ENCODE measurements around the gene TBC1D9B. TPM values are rescaled to one million over a fixed set of nuclear protein-coding genes. Genes with fewer than 3 reads are reported as not detected.

Gene TBC1D9B
- total RNA-seq, 4 donors from 2014 or later: 58.8 to 439 (median 212) TPM

- Histone ChIP-seq H3K36me3 (no peaks in the 10 kb centered on the region), H3K4me3 (no peak overlapping the region), H3K9me3 (no peaks in the 10 kb centered on the region), H3K27me3 (no peaks in the 10 kb centered on the region), H3K27ac (no peak overlapping the region), H3K4me1 (no peaks in the 10 kb centered on the region)
- 89 to 96% methylated on average over 11 to 13 of the region's 13 CpGs for WGBS, 2 donors (ENCODE audit: low coverage in 1 of 2)
- TF ChIP-seq EP300 (IDR thresholded peaks at IDR 0.05): no peak
- TF ChIP-seq POLR2A (IDR thresholded peaks at IDR 0.05): no peak
- TF ChIP-seq CTCF (IDR thresholded peaks at IDR 0.05): no peak
- no peak for TF ChIP-seq POLR2AphosphoS5 (IDR thresholded peaks at IDR 0.05)
- no peak for ATAC-seq
These were observed 29.4 kb upstream of the TBC1D9B start for GRCh38 chr5:179936976-179937681.

GRCh38 chr5:179930788-179931473, 23.2 kb upstream of the TBC1D9B start:
- no peaks in the 10 kb centered on the region for H3K9me3 ChIP-seq
- TF ChIP-seq CTCF (IDR thresholded peaks at IDR 0.05) (no peak), POLR2AphosphoS5 (IDR thresholded peaks at IDR 0.05) (no peak), EP300 (IDR thresholded peaks at IDR 0.05) (no peak), POLR2A (IDR thresholded peaks at IDR 0.05) (no peak)
- H3K4me3 ChIP-seq: no peak overlapping the region
- H3K36me3 ChIP-seq: no peaks in the 10 kb centered on the region
- ATAC-seq: no peak
- WGBS, 2 donors (ENCODE audit: low coverage in 1 of 2): 89 to 92% methylated on average over 5 to 8 of the region's 8 CpGs
- no peaks in the 10 kb centered on the region for H3K4me1 ChIP-seq
- H3K27me3 ChIP-seq: no peaks in the 10 kb centered on the region
- no peak overlapping the region for H3K27ac ChIP-seq

DNA sequence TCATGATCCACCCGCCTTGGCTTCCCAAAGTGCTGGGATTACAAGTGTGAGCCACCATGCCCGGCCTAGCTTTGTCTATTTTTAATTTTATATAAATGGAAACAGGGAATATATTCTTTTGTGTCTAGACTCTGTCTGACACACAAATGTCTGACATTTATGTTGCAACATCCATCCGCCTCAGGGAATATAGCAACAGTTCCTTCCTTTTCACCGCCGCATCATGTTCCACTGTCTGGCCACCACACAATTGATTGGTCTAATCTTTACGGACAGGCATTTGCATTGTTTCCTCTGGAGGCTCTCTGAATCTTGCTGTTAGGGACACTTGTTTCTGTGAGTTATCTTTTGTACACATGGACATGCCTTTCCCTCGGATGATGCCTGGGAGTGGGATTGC, 20.1 kb upstream of the TBC1D9B start:
- Histone ChIP-seq H3K36me3 (no peaks in the 10 kb centered on the region), H3K4me3 (no peak overlapping the region), H3K9me3 (no peaks in the 10 kb centered on the region), H3K4me1 (no peaks in the 10 kb centered on the region), H3K27ac (no peak overlapping the region), H3K27me3 (no peaks in the 10 kb centered on the region)
- ATAC-seq: no peak
- no peak for TF ChIP-seq CTCF (IDR thresholded peaks at IDR 0.05)
- TF ChIP-seq EP300 (IDR thresholded peaks at IDR 0.05): no peak
- TF ChIP-seq POLR2AphosphoS5 (IDR thresholded peaks at IDR 0.05): no peak
- no peak for TF ChIP-seq POLR2A (IDR thresholded peaks at IDR 0.05)
- whole genome bisulfite sequencing, 2 donors (ENCODE audit: low coverage in 1 of 2): 89 to 95% methylated on average over 5 to 7 of the region's 7 CpGs

- H3K27ac ChIP-seq: no peak overlapping the region
- no peak for ATAC-seq
- TF ChIP-seq CTCF (IDR thresholded peaks at IDR 0.05) (no peak), POLR2AphosphoS5 (IDR thresholded peaks at IDR 0.05) (no peak), POLR2A (IDR thresholded peaks at IDR 0.05) (no peak), EP300 (IDR thresholded peaks at IDR 0.05) (no peak)
- H3K36me3 ChIP-seq: no peaks in the 10 kb centered on the region
- WGBS, 2 donors (ENCODE audit: low coverage in 1 of 2): 83% methylated on average over 2 to 6 of the region's 8 CpGs
- no peaks in the 10 kb centered on the region for H3K4me1 ChIP-seq
- no peaks in the 10 kb centered on the region for H3K9me3 ChIP-seq
- H3K4me3 ChIP-seq: no peak overlapping the region
- no peaks in the 10 kb centered on the region for H3K27me3 ChIP-seq
These were observed 19.0 kb upstream of the TBC1D9B start for GRCh38 chr5:179926657-179927056.

DNA sequence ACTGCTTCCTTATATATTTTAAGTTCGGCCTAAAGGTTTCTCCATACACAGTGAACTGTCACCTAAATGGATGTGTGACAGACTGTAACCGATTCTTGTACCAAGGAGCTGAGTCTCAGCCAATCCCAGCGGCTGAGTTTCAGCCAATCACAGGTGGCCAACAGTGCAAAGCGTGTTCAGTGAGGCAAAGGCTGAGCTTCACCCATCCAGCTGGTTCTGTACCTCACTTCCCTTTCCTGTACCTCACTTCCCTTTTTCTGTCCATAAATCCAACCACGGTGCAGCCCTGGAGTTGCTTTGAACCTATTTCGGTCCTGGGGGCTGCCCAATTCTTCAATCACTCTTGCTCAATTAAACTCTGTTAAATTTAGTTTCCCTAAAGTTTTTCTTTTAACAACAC, 15.7 kb upstream of the TBC1D9B start:
- H3K27ac ChIP-seq: no peak overlapping the region
- no peak for TF ChIP-seq POLR2A (IDR thresholded peaks at IDR 0.05)
- TF ChIP-seq POLR2AphosphoS5 (IDR thresholded peaks at IDR 0.05): no peak
- TF ChIP-seq EP300 (IDR thresholded peaks at IDR 0.05): no peak
- no peak for TF ChIP-seq CTCF (IDR thresholded peaks at IDR 0.05)
- H3K9me3 ChIP-seq: no peaks in the 10 kb centered on the region
- ATAC-seq: no peak
- no peaks in the 10 kb centered on the region for H3K27me3 ChIP-seq
- 74 to 84% methylated on average over 6 of the region's 6 CpGs for WGBS, 2 donors (ENCODE audit: low coverage in 1 of 2)
- H3K4me1 ChIP-seq: no peaks in the 10 kb centered on the region
- H3K36me3 ChIP-seq: no peaks in the 10 kb centered on the region
- H3K4me3 ChIP-seq: no peak overlapping the region

Measured in gastroesophageal sphincter (tissue), 4 donors.